Measurements from ENCODE around the gene TTC34. TPM values are rescaled to one million over a fixed set of nuclear protein-coding genes. Genes with fewer than 3 reads are reported as not detected.
A peak's percentile ranks its signal among the peaks of the same experiment; 100 is the strongest.

TTC34 gene
- total and polyA plus RNA-seq, 2 of the 13 experiments (the other 11 are each of a cell fraction or from before 2014, with no cell fraction given) = 0.07 to 0.11 TPM

DNA sequence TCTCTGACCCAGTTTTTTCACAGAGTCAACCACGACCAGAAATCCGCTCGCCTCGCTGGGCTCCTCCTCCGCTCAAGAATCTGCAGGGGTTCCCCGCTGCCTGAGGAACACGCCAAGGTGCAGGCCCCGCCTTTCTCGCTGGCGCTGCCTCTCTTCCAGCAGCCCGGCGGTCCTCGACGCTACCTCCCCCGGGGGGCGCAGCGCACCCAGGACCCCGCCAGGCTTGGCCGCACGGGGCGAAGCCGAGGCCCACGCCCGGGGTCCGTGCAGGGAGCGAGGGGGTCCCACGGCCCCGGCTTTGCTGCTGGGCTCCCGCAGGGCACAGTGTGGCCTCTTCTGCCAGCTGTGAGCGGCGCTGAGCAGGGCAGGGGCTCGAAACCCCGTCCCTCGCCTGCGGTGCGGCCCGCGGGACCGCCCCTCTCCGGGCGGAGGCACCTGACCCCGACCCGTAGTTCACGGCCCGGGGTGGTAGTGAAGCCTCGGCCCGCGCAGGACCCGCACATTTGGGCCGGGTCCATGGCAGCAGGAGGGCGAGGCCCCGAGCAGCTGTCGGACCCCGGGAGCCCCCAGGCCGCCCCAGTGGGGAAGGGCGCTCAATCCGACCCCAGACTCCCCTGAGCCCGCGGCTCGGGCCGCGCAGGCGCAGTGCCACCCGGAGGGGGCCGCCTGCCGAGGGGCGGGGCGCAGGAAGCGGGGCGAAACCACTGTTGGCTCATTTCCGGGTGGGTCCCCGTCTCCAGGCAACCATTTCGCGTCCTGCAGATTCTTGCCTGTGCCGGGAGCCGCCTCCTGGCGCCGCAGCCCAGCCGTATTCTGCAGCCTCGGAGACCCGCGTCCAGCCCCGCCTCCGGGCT lies 158.7 kb downstream of the TTC34 start (continued):
- TF ChIP-seq, protein P1, sequence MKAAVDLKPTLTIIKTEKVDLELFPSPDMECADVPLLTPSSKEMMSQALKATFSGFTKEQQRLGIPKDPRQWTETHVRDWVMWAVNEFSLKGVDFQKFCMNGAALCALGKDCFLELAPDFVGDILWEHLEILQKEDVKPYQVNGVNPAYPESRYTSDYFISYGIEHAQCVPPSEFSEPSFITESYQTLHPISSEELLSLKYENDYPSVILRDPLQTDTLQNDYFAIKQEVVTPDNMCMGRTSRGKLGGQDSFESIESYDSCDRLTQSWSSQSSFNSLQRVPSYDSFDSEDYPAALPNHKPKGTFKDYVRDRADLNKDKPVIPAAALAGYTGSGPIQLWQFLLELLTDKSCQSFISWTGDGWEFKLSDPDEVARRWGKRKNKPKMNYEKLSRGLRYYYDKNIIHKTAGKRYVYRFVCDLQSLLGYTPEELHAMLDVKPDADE (CRISPR knock-in tag; IDR thresholded peaks at IDR 0.05) = no peak
- no peak for TF ChIP-seq ZNF136 (CRISPR knock-in tag; IDR thresholded peaks at IDR 0.05; ENCODE audit: low read depth)
- TF ChIP-seq PHF8 (CRISPR knock-in tag; IDR thresholded peaks at IDR 0.05) = peak; percentile 89
- no peak for TF ChIP-seq PAX8 (CRISPR knock-in tag; IDR thresholded peaks at IDR 0.05; ENCODE audit: borderline replicate concordance)
- TF ChIP-seq, protein P2, sequence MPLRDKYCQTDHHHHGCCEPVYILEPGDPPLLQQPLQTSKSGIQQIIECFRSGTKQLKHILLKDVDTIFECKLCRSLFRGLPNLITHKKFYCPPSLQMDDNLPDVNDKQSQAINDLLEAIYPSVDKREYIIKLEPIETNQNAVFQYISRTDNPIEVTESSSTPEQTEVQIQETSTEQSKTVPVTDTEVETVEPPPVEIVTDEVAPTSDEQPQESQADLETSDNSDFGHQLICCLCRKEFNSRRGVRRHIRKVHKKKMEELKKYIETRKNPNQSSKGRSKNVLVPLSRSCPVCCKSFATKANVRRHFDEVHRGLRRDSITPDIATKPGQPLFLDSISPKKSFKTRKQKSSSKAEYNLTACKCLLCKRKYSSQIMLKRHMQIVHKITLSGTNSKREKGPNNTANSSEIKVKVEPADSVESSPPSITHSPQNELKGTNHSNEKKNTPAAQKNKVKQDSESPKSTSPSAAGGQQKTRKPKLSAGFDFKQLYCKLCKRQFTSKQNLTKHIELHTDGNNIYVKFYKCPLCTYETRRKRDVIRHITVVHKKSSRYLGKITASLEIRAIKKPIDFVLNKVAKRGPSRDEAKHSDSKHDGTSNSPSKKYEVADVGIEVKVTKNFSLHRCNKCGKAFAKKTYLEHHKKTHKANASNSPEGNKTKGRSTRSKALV (CRISPR knock-in tag; IDR thresholded peaks at IDR 0.05) = no peak
- TF ChIP-seq ARHGAP35 (CRISPR knock-in tag; IDR thresholded peaks at IDR 0.05; ENCODE audit: borderline replicate concordance) = peak; percentile 42
- TF ChIP-seq, protein P3, sequence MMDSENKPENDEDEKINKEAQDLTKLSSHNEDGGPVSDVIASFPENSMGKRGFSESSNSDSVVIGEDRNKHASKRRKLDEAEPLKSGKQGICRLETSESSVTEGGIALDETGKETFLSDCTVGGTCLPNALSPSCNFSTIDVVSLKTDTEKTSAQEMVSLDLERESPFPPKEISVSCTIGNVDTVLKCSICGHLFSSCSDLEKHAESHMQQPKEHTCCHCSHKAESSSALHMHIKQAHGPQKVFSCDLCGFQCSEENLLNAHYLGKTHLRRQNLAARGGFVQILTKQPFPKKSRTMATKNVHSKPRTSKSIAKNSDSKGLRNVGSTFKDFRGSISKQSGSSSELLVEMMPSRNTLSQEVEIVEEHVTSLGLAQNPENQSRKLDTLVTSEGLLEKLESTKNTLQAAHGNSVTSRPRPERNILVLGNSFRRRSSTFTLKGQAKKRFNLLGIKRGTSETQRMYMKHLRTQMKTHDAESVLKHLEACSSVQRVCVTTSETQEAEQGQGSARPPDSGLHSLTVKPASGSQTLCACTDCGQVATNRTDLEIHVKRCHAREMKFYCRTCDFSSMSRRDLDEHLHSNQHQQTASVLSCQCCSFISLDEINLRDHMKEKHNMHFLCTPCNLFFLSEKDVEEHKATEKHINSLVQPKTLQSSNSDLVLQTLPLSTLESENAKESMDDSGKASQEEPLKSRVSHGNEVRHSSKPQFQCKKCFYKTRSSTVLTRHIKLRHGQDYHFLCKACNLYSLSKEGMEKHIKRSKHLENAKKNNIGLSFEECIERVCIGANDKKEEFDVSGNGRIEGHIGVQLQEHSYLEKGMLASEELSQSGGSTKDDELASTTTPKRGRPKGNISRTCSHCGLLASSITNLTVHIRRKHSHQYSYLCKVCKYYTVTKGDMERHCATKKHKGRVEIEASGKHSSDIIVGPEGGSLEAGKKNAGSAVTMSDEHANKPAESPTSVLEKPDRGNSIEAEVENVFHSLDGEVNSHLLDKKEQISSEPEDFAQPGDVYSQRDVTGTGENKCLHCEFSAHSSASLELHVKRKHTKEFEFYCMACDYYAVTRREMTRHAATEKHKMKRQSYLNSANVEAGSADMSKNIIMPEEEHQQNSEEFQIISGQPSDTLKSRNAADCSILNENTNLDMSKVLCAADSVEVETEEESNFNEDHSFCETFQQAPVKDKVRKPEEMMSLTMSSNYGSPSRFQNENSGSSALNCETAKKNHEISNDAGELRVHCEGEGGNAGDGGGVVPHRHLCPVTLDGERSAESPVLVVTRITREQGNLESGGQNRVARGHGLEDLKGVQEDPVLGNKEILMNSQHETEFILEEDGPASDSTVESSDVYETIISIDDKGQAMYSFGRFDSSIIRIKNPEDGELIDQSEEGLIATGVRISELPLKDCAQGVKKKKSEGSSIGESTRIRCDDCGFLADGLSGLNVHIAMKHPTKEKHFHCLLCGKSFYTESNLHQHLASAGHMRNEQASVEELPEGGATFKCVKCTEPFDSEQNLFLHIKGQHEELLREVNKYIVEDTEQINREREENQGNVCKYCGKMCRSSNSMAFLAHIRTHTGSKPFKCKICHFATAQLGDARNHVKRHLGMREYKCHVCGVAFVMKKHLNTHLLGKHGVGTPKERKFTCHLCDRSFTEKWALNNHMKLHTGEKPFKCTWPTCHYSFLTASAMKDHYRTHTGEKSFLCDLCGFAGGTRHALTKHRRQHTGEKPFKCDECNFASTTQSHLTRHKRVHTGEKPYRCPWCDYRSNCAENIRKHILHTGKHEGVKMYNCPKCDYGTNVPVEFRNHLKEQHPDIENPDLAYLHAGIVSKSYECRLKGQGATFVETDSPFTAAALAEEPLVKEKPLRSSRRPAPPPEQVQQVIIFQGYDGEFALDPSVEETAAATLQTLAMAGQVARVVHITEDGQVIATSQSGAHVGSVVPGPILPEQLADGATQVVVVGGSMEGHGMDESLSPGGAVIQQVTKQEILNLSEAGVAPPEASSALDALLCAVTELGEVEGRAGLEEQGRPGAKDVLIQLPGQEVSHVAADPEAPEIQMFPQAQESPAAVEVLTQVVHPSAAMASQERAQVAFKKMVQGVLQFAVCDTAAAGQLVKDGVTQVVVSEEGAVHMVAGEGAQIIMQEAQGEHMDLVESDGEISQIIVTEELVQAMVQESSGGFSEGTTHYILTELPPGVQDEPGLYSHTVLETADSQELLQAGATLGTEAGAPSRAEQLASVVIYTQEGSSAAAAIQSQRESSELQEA (CRISPR knock-in tag; IDR thresholded peaks at IDR 0.05; ENCODE audit: not compliant biosample characterization) = peak; percentile 34
- no peak for TF ChIP-seq RARA (CRISPR knock-in tag; IDR thresholded peaks at IDR 0.05)
- TF ChIP-seq, protein P4, sequence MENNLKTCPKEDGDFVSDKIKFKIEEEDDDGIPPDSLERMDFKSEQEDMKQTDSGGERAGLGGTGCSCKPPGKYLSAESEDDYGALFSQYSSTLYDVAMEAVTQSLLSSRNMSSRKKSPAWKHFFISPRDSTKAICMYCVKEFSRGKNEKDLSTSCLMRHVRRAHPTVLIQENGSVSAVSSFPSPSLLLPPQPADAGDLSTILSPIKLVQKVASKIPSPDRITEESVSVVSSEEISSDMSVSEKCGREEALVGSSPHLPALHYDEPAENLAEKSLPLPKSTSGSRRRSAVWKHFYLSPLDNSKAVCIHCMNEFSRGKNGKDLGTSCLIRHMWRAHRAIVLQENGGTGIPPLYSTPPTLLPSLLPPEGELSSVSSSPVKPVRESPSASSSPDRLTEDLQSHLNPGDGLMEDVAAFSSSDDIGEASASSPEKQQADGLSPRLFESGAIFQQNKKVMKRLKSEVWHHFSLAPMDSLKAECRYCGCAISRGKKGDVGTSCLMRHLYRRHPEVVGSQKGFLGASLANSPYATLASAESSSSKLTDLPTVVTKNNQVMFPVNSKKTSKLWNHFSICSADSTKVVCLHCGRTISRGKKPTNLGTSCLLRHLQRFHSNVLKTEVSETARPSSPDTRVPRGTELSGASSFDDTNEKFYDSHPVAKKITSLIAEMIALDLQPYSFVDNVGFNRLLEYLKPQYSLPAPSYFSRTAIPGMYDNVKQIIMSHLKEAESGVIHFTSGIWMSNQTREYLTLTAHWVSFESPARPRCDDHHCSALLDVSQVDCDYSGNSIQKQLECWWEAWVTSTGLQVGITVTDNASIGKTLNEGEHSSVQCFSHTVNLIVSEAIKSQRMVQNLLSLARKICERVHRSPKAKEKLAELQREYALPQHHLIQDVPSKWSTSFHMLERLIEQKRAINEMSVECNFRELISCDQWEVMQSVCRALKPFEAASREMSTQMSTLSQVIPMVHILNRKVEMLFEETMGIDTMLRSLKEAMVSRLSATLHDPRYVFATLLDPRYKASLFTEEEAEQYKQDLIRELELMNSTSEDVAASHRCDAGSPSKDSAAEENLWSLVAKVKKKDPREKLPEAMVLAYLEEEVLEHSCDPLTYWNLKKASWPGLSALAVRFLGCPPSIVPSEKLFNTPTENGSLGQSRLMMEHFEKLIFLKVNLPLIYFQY (CRISPR knock-in tag; IDR thresholded peaks at IDR 0.05; ENCODE audit: borderline replicate concordance) = peak; percentile 62; the same call in 1 of the 2 replicates
- no peak for TF ChIP-seq ZNF138 (CRISPR knock-in tag; IDR thresholded peaks at IDR 0.05; ENCODE audit: low read depth)
- TF ChIP-seq MTA3 (CRISPR knock-in tag; IDR thresholded peaks at IDR 0.05) = no peak

Measured in HepG2 (cell line).